Measurements from ENCODE around the gene SLC45A2.
"Not testable (repeated sequence)": the region's sequence is repeated elsewhere in the genome, so short reads cannot be mapped to it uniquely, and the experiment has no call there.

Gene SLC45A2

GRCh38 chr5:33933723-33934169 lies 50.7 kb downstream of the SLC45A2 start:
- Histone ChIP-seq H3K9ac (no peak overlapping the region), H3K4me1 (no peaks in the 10 kb centered on the region), H3K9me3 (peaks cover 29% of the 10 kb centered on the region), H3K4me2 (no peak overlapping the region), H3K36me3 (no peaks in the 10 kb centered on the region), H3K4me3 (no peak overlapping the region), H3K27ac (no peak overlapping the region), H4K20me1 (no peaks in the 10 kb centered on the region), H3K27me3 (peaks cover 15% of the 10 kb centered on the region)
- no peak for TF ChIP-seq Cebpa-rat (IDR thresholded peaks at IDR 0.05)

DNA sequence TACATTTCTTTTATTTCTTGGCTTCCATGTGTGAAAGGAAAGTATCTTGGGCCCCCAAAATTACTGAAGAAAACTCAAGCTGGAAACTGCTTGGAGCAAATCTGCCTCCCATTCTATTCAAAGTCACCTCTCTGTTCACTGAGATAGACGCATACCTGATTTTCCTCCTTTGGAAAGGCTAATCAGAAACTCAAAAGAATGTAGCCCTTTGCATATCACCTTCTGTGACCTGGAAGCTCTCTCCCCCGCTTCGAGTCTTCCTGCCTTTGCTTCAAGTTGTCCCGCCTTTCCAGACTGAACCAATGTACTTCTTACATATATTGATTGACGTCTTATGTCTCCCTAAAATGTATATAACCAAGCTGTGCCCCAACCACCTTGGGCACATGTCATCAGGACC lies 53.4 kb downstream of the SLC45A2 start:
- Histone ChIP-seq H3K9ac (no peak overlapping the region), H3K4me1 (no peaks in the 10 kb centered on the region), H3K36me3 (no peaks in the 10 kb centered on the region), H3K4me3 (no peak overlapping the region), H3K9me3 (peaks cover 3% of the 10 kb centered on the region), H4K20me1 (no peaks in the 10 kb centered on the region), H3K27me3 (peaks cover 7% of the 10 kb centered on the region), H3K4me2 (no peak overlapping the region), H3K27ac (no peak overlapping the region)
- TF ChIP-seq Cebpa-rat (IDR thresholded peaks at IDR 0.05), result no peak

GRCh38 chr5:33929925-33930690 lies 54.4 kb downstream of the SLC45A2 start:
- H3K9me3 ChIP-seq, result no peaks in the 10 kb centered on the region
- no peaks in the 10 kb centered on the region for H3K4me1 ChIP-seq
- no peaks in the 10 kb centered on the region for H4K20me1 ChIP-seq
- no peak overlapping the region for H3K9ac ChIP-seq
- H3K27ac ChIP-seq, result no peak overlapping the region
- H3K4me3 ChIP-seq, result no peak overlapping the region
- H3K27me3 ChIP-seq, result no peaks in the 10 kb centered on the region
- H3K36me3 ChIP-seq, result no peaks in the 10 kb centered on the region
- H3K4me2 ChIP-seq, result no peak overlapping the region
- no peak for TF ChIP-seq Cebpa-rat (IDR thresholded peaks at IDR 0.05)

GRCh38 chr5:33928283-33928682 lies 56.2 kb downstream of the SLC45A2 start:
- Histone ChIP-seq H3K4me2 (no peak overlapping the region), H3K27me3 (no peaks in the 10 kb centered on the region), H3K9ac (no peak overlapping the region), H3K36me3 (no peaks in the 10 kb centered on the region), H3K9me3 (no peaks in the 10 kb centered on the region), H3K4me3 (no peak overlapping the region), H3K27ac (no peak overlapping the region), H4K20me1 (no peaks in the 10 kb centered on the region), H3K4me1 (no peaks in the 10 kb centered on the region)
- no peak for TF ChIP-seq Cebpa-rat (IDR thresholded peaks at IDR 0.05)

DNA sequence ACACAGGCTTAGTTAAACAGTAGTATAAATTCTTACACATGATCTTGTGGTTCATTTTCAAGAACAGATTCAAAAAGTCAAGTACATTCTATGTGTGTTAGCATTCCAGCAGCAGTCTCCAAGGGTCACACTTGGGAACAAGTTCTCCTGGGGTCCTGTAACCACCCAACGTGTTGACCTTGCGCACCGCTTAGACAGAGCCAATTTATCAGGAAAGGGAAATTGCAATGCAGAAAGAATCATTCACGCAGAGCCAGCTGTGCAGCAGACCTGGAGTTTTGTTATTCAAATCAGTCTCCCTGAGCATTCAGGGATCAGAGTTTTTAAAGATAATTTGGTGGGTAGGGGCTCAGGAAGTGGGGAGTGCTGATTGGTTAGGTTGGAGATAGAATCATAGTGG lies 56.8 kb downstream of the SLC45A2 start:
- H3K4me3 ChIP-seq, result no peak overlapping the region

GRCh38 chr5:33925278-33925677 lies 59.2 kb downstream of the SLC45A2 start:
- H3K4me2 ChIP-seq, result no peak overlapping the region
- no peak overlapping the region for H3K27ac ChIP-seq
- H3K36me3 ChIP-seq, result no peaks in the 10 kb centered on the region
- H4K20me1 ChIP-seq, result no peaks in the 10 kb centered on the region
- H3K9ac ChIP-seq, result no peak overlapping the region
- H3K4me3 ChIP-seq, result no peak overlapping the region
- H3K27me3 ChIP-seq, result no peaks in the 10 kb centered on the region
- H3K4me1 ChIP-seq, result peaks cover 9% of the 10 kb centered on the region
- TF ChIP-seq Cebpa-rat (IDR thresholded peaks at IDR 0.05), result no peak
- no peaks in the 10 kb centered on the region for H3K9me3 ChIP-seq

More for the DNA sequence above, 56.8 kb downstream of the SLC45A2 start:
- no peaks in the 10 kb centered on the region for H4K20me1 ChIP-seq
- no peak overlapping the region for H3K4me2 ChIP-seq
- H3K27me3 ChIP-seq, result no peaks in the 10 kb centered on the region
- no peaks in the 10 kb centered on the region for H3K36me3 ChIP-seq
- H3K9me3 ChIP-seq, result no peaks in the 10 kb centered on the region
- H3K9ac ChIP-seq, result no peak overlapping the region
- H3K4me1 ChIP-seq, result peaks cover 4% of the 10 kb centered on the region
- TF ChIP-seq Cebpa-rat (IDR thresholded peaks at IDR 0.05), result no peak
- H3K27ac ChIP-seq, result no peak overlapping the region

DNA sequence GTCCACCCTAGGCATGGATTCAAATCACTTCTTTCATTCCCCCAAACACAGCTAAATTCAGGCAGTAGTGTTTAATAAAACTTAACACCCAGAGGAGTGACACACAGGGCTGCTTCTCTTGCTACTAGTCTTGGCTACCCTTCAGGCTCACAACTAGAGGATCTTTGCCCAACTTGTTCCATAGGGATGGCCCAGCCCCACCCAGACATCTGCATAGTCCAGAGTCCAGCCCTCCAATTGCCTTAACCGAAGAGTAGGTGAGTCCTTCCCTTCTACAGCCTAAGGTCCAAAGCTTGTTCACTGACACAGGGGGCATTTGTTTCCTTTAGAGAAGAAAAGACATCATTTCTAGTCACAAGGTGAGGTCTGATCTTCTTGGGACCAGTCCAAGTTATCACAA lies 63.5 kb downstream of the SLC45A2 start:
- no peak for TF ChIP-seq Cebpa-rat (IDR thresholded peaks at IDR 0.05)
- Histone ChIP-seq H3K9me3 (peaks cover 34% of the 10 kb centered on the region), H3K36me3 (no peaks in the 10 kb centered on the region), H3K27ac (no peak overlapping the region), H3K27me3 (no peaks in the 10 kb centered on the region), H3K4me2 (no peak overlapping the region), H4K20me1 (no peaks in the 10 kb centered on the region), H3K4me3 (no peak overlapping the region), H3K4me1 (peaks cover 18% of the 10 kb centered on the region), H3K9ac (no peak overlapping the region)

DNA sequence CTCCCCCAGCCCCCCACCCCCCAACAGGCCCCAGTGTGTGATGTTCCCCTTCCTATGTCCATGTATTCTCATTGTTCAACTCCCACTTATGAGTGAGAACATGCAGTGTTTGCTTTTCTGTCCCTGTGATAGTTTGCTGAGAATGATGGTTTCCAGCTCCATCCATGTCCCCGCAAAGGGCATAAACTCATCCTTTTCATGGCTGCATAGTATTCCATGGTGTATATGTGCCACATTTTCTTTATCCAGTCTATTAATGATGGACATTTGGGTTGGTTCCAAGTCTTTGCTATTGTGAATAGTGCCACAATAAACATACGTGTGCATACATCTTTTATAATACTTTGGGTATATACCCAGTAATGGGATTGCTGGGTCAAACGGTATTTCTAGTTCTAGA lies 69.6 kb downstream of the SLC45A2 start:
- not testable (repeated sequence) for H4K20me1 ChIP-seq, H3K9ac ChIP-seq, H3K36me3 ChIP-seq, H3K27ac ChIP-seq, H3K27me3 ChIP-seq, H3K4me3 ChIP-seq, H3K4me1 ChIP-seq, H3K4me2 ChIP-seq
- H3K9me3 ChIP-seq, result peaks cover 40% of the 10 kb centered on the region

- H3K27me3 ChIP-seq, H3K27ac ChIP-seq, H4K20me1 ChIP-seq, H3K4me2 ChIP-seq, H3K36me3 ChIP-seq, H3K9ac ChIP-seq, H3K4me1 ChIP-seq, H3K4me3 ChIP-seq: not testable (repeated sequence)
- H3K9me3 ChIP-seq, result peaks cover 57% of the 10 kb centered on the region
Observed at GRCh38 chr5:33906248-33906647, 78.2 kb downstream of the SLC45A2 start.

GRCh38 chr5:33905381-33905780 lies 79.1 kb downstream of the SLC45A2 start:
- Histone ChIP-seq H3K4me1 (no peaks in the 10 kb centered on the region), H4K20me1 (no peaks in the 10 kb centered on the region), H3K4me2 (no peak overlapping the region), H3K4me3 (no peak overlapping the region), H3K36me3 (no peaks in the 10 kb centered on the region), H3K27ac (no peak overlapping the region), H3K9me3 (peaks cover 58% of the 10 kb centered on the region), H3K27me3 (no peaks in the 10 kb centered on the region), H3K9ac (no peak overlapping the region)
- TF ChIP-seq Cebpa-rat (IDR thresholded peaks at IDR 0.05), result no peak

DNA sequence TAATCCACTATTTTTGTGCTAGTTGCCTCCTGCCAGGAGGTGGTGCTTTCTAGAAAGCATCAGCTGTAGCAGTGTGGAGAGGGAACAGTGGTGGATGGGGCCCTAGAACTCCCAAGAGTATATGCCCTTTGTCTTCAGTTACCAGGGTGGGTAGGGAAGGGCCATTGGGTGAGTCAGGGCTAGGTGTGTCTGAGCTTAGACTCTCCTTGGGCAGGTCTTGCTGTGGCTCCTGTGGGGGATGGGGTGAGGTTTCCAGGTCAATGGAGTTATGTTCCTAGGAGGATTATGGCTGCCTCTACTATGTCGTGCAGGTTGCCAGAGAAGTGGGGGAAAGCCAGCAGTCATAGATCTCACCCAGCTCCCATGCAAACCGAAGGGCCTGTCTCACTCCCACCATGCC lies 81.4 kb downstream of the SLC45A2 start:
- H4K20me1 ChIP-seq, result no peaks in the 10 kb centered on the region
- no peak for TF ChIP-seq Cebpa-rat (IDR thresholded peaks at IDR 0.05)
- H3K4me1 ChIP-seq, result no peaks in the 10 kb centered on the region
- H3K9ac ChIP-seq, result no peak overlapping the region
- H3K9me3 ChIP-seq, result peaks cover 49% of the 10 kb centered on the region
- no peaks in the 10 kb centered on the region for H3K36me3 ChIP-seq
- no peak overlapping the region for H3K4me3 ChIP-seq
- H3K27me3 ChIP-seq, result no peaks in the 10 kb centered on the region
- H3K4me2 ChIP-seq, result no peak overlapping the region
- no peak overlapping the region for H3K27ac ChIP-seq
